Karpas-422 (cell line): ENCODE measurements around the gene ASTN2. TPM values are rescaled to one million over a fixed set of nuclear protein-coding genes. Genes with fewer than 3 reads are reported as not detected.

Experiments used
- DNase-seq: peaks from one replicate; pipeline ENCODE4 v3.0.0-alpha.2; 2015
- H2AFZ ChIP-seq: fragments of 200-600 bp; sonication (generic); 2 replicates; pipeline ENCODE4 v1.6.1; 2014; ENCODE audit warnings: antibody characterized with exemption, low read length, mixed read lengths
- H3K27ac ChIP-seq: fragments of 200-600 bp; sonication (generic); 2 replicates; pipeline ENCODE4 v1.5.1; 2014; ENCODE audit warnings: mild to moderate bottlenecking, low read length, moderate library complexity
- H3K27me3 ChIP-seq: fragments of 200-600 bp; sonication (generic); 2 replicates; pipeline ENCODE4 v1.6.1; 2014; ENCODE audit warnings: low read length, mixed read lengths
- H3K36me3 ChIP-seq: fragments of 200-600 bp; sonication (generic); 2 replicates; pipeline ENCODE4 v1.6.1; 2014; ENCODE audit warnings: low read length, mixed read lengths; ENCODE audit not compliant: insufficient read depth
- H3K4me1 ChIP-seq: fragments of 200-600 bp; sonication (generic); 2 replicates; pipeline ENCODE4 v1.6.1; 2014; ENCODE audit warnings: mild to moderate bottlenecking, low read length, mixed read lengths
- H3K4me2 ChIP-seq: fragments of 200-600 bp; sonication (generic); 2 replicates; pipeline ENCODE4 v1.6.1; 2014; ENCODE audit warnings: low read length, low read depth, mild to moderate bottlenecking; ENCODE audit not compliant: poor library complexity, severe bottlenecking
- H3K4me3 ChIP-seq: fragments of 200-600 bp; sonication (generic); 2 replicates; pipeline ENCODE4 v1.5.1; 2014; ENCODE audit warnings: mild to moderate bottlenecking, antibody characterized with exemption, low read length, mixed read lengths
- H3K79me2 ChIP-seq: fragments of 200-600 bp; sonication (generic); 2 replicates; pipeline ENCODE4 v1.6.1; 2014; ENCODE audit warnings: mild to moderate bottlenecking, low read length, mixed read lengths
- H3K9ac ChIP-seq: fragments of 200-600 bp; sonication (generic); 2 replicates; pipeline ENCODE4 v1.6.0; 2014; ENCODE audit warnings: low read length
- H3K9me2 ChIP-seq: fragments of 200-600 bp; sonication (generic), shearing (Covaris generic); replicated peaks from 2 replicates; pipeline ENCODE4 v1.6.0; 2014; ENCODE audit warnings: mild to moderate bottlenecking, low read length, moderate library complexity; ENCODE audit not compliant: insufficient read depth
- H3K9me3 ChIP-seq: fragments of 300-700, 200-600 bp; sonication (generic); 2 replicates; pipeline ENCODE4 v1.6.1; 2014; ENCODE audit warnings: low read length, mixed read lengths
- H4K20me1 ChIP-seq: fragments of 200-600 bp; sonication (generic); 2 replicates; pipeline ENCODE4 v1.6.1; 2014; ENCODE audit warnings: mild to moderate bottlenecking, antibody characterized with exemption, low read length, low read depth; ENCODE audit not compliant: insufficient read depth
- total RNA-seq: library from RNA; depleted of rRNA; stranded (reverse); fragments of >200 nt; shearing (Covaris generic); gene quantifications from 2 replicates; pipeline ENCODE4 v1.2.3, GENCODE V29; 2014; ENCODE audit warnings: low replicate concordance

ASTN2 gene
- total RNA-seq, 1 experiment from 2014 or later: 5.3 TPM

DNA sequence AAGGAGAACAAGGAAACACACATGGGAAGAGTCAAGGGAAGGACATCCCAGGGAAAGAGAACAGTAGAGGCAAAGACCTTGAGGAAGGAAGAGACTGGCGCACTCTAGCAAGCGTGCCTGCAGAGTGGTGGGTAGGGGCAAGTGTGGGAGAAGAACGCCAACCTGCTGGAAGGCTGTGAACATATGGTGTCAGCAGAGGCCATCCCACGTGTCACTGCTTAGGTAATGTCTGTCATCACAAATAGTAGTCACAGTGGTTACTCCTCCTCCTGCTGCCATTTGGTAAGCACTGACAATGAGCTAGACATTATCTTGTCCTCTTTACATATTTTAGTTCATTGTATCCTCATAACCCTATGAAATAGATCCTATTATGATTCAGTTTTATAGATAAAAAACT is 934.2 kb downstream of the ASTN2 start:
- H3K27ac ChIP-seq: no peak overlapping the region
- H2AFZ ChIP-seq: no peak overlapping the region
- H4K20me1 ChIP-seq: no peaks in the 10 kb centered on the region
- no peak overlapping the region for H3K4me3 ChIP-seq
- H3K79me2 ChIP-seq: no peaks in the 10 kb centered on the region
- H3K4me1 ChIP-seq: no peaks in the 10 kb centered on the region
- H3K36me3 ChIP-seq: no peaks in the 10 kb centered on the region
- DNase-seq: no peak
- no peaks in the 10 kb centered on the region for H3K9me3 ChIP-seq
- no peak overlapping the region for H3K9ac ChIP-seq
- H3K27me3 ChIP-seq: no peaks in the 10 kb centered on the region
- no peak overlapping the region for H3K4me2 ChIP-seq
- no peaks in the 10 kb centered on the region for H3K9me2 ChIP-seq

GRCh38 chr9:116479967-116480366 is 934.9 kb downstream of the ASTN2 start:
- Histone ChIP-seq H3K4me3 (no peak overlapping the region), H3K36me3 (no peaks in the 10 kb centered on the region), H3K4me2 (no peak overlapping the region), H3K9me2 (no peaks in the 10 kb centered on the region), H4K20me1 (no peaks in the 10 kb centered on the region), H3K4me1 (no peaks in the 10 kb centered on the region), H3K9me3 (no peaks in the 10 kb centered on the region), H2AFZ (no peak overlapping the region), H3K27me3 (no peaks in the 10 kb centered on the region), H3K27ac (no peak overlapping the region), H3K79me2 (no peaks in the 10 kb centered on the region), H3K9ac (no peak overlapping the region)
- no peak for DNase-seq

- Histone ChIP-seq H3K27ac (no peak overlapping the region), H3K9me3 (no peaks in the 10 kb centered on the region), H3K4me3 (no peak overlapping the region), H3K4me2 (no peak overlapping the region), H3K9me2 (no peaks in the 10 kb centered on the region), H4K20me1 (no peaks in the 10 kb centered on the region), H3K4me1 (no peaks in the 10 kb centered on the region), H3K9ac (no peak overlapping the region), H2AFZ (no peak overlapping the region), H3K79me2 (no peaks in the 10 kb centered on the region), H3K36me3 (no peaks in the 10 kb centered on the region), H3K27me3 (no peaks in the 10 kb centered on the region)
- DNase-seq: no peak
Measured at GRCh38 chr9:116479056-116479544, 935.8 kb downstream of the ASTN2 start.

DNA sequence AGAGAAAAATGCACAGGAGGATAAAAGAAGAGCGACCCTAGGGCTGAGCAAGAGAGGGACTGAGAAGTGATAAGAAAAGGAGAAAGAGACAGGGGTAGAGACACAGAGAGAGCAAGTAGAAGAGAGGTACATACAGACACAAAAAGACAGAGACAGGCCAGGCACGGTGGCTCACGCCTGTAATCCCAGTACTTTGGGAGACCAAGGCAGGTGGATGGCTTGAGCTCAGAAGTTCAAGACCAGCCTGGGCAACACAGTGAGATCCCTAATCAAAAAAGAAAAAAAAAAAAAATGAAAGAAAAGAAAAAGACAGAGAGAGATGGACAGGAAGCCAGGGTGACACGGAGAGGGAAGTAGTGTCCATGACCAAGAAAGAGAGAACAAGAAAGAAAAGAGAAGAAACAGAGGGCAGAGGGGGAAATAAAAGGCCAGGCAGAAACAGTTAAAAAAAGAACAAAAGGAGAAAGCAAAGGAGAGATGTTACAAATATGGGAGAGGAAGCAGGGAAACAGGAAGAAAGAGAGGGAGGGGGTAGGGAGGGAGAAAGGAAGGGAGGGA is 937.2 kb downstream of the ASTN2 start:
- Histone ChIP-seq H3K4me1 (no peaks in the 10 kb centered on the region), H3K9me2 (no peaks in the 10 kb centered on the region), H3K27ac (no peak overlapping the region), H3K4me2 (no peak overlapping the region), H3K9ac (no peak overlapping the region), H3K27me3 (no peaks in the 10 kb centered on the region), H3K9me3 (no peaks in the 10 kb centered on the region), H3K36me3 (no peaks in the 10 kb centered on the region), H4K20me1 (no peaks in the 10 kb centered on the region), H3K4me3 (no peak overlapping the region), H3K79me2 (no peaks in the 10 kb centered on the region), H2AFZ (no peak overlapping the region)
- DNase-seq: no peak

- no peaks in the 10 kb centered on the region for H3K36me3 ChIP-seq
- no peak overlapping the region for H3K4me3 ChIP-seq
- no peaks in the 10 kb centered on the region for H3K4me1 ChIP-seq
- no peaks in the 10 kb centered on the region for H3K27me3 ChIP-seq
- no peaks in the 10 kb centered on the region for H4K20me1 ChIP-seq
- no peak overlapping the region for H2AFZ ChIP-seq
- H3K79me2 ChIP-seq: no peaks in the 10 kb centered on the region
- H3K9me3 ChIP-seq: no peaks in the 10 kb centered on the region
- no peak for DNase-seq
- H3K27ac ChIP-seq: no peak overlapping the region
- H3K4me2 ChIP-seq: no peak overlapping the region
- H3K9ac ChIP-seq: no peak overlapping the region
- H3K9me2 ChIP-seq: no peaks in the 10 kb centered on the region
Measured at GRCh38 chr9:116476935-116477381, 937.9 kb downstream of the ASTN2 start.

- no peaks in the 10 kb centered on the region for H3K4me1 ChIP-seq
- H3K27ac ChIP-seq: no peak overlapping the region
- no peak overlapping the region for H3K9ac ChIP-seq
- no peaks in the 10 kb centered on the region for H3K79me2 ChIP-seq
- no peak overlapping the region for H3K4me3 ChIP-seq
- H3K9me3 ChIP-seq: no peaks in the 10 kb centered on the region
- H2AFZ ChIP-seq: no peak overlapping the region
- H3K4me2 ChIP-seq: no peak overlapping the region
- no peaks in the 10 kb centered on the region for H3K27me3 ChIP-seq
- DNase-seq: no peak
- H3K36me3 ChIP-seq: no peaks in the 10 kb centered on the region
- no peaks in the 10 kb centered on the region for H4K20me1 ChIP-seq
- no peaks in the 10 kb centered on the region for H3K9me2 ChIP-seq
Measured at GRCh38 chr9:116476002-116476401, 938.9 kb downstream of the ASTN2 start.

DNA sequence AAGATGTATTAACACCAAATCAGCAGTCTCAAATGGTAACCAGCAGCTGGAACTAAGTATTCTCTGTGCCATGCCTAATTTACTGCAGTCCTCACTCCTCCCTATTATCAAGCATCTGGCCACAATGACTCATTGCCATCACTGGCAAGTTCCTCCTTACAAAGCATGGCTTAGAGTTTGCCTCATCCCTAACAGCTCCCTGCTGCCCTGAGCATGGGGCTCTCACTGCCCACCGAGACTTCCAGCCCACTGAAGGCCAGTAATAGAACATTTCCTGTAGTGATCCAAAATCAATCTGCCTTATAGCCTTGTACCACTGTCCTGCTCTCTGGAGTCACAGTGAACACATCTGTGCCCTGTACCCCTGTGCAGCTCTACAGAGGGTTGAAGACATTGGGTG is 939.7 kb downstream of the ASTN2 start:
- Histone ChIP-seq H3K4me3 (no peak overlapping the region), H3K4me2 (no peak overlapping the region), H4K20me1 (no peaks in the 10 kb centered on the region), H3K4me1 (no peaks in the 10 kb centered on the region), H3K9me3 (no peaks in the 10 kb centered on the region), H3K9me2 (no peaks in the 10 kb centered on the region), H3K27me3 (no peaks in the 10 kb centered on the region), H2AFZ (no peak overlapping the region), H3K79me2 (no peaks in the 10 kb centered on the region), H3K27ac (no peak overlapping the region), H3K9ac (no peak overlapping the region), H3K36me3 (no peaks in the 10 kb centered on the region)
- no peak for DNase-seq

- H3K27ac ChIP-seq: no peak overlapping the region
- no peaks in the 10 kb centered on the region for H3K79me2 ChIP-seq
- H3K27me3 ChIP-seq: no peaks in the 10 kb centered on the region
- no peak overlapping the region for H3K4me2 ChIP-seq
- H4K20me1 ChIP-seq: no peaks in the 10 kb centered on the region
- no peaks in the 10 kb centered on the region for H3K36me3 ChIP-seq
- no peak overlapping the region for H2AFZ ChIP-seq
- no peak overlapping the region for H3K9ac ChIP-seq
- no peak for DNase-seq
- no peaks in the 10 kb centered on the region for H3K4me1 ChIP-seq
- H3K9me3 ChIP-seq: no peaks in the 10 kb centered on the region
- no peak overlapping the region for H3K4me3 ChIP-seq
- no peaks in the 10 kb centered on the region for H3K9me2 ChIP-seq
Measured at GRCh38 chr9:116471944-116472506, 942.8 kb downstream of the ASTN2 start.
